Astrocyte of the spinal cord (primary cell): ENCODE data around the gene TNFSF9.
"Not testable (repeated sequence)": the region's sequence is repeated elsewhere in the genome, so short reads cannot be mapped to it uniquely, and the experiment has no call there.

Experiments
- DNase-seq: peaks from one replicate; pipeline ENCODE4 v3.0.0; 2011; ENCODE audit warnings: low read depth, low spot score
- H3K4me3 ChIP-seq: 2 replicates; pipeline ENCODE4 v1.5.1; 2011; ENCODE audit warnings: low read depth, mild to moderate bottlenecking, low read length, moderate library complexity
- in situ Hi-C: cut with HindIII; loops from 2 replicates; pipeline ENCODE4 v1.10.0; 2017; ENCODE audit warnings: low sequenced_read_pairs
- TF ChIP-seq, protein P1 (sequence below): IDR thresholded peaks from 2 replicates; pipeline ENCODE4 v1.5.1; 2012; ENCODE audit warnings: low read depth, mild to moderate bottlenecking, low read length, inconsistent platforms

Gene TNFSF9

DNA sequence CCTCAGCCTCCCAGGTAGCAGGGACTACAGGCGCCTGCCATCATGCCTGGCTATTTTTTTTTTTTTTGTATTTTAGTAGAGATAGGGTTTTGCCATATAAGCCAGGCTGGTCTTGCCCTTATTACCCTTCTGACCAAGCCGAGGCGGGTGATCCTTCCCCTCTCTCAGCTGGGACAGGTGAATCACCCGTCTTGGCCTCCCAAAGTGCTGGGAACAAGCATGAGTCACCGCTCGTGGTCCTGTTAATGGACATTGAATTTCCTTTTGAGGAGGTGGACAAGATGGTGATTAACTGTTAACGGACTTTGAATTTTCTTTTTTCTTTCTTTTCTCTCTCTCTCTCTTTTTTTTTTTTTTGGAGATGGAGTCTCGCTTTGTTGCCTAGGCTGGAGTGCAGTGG lies 49.5 kb downstream of the TNFSF9 start:
- DNase-seq, result peak; percentile 71
- in situ Hi-C loops, result no loop called here
- TF ChIP-seq, protein P1, sequence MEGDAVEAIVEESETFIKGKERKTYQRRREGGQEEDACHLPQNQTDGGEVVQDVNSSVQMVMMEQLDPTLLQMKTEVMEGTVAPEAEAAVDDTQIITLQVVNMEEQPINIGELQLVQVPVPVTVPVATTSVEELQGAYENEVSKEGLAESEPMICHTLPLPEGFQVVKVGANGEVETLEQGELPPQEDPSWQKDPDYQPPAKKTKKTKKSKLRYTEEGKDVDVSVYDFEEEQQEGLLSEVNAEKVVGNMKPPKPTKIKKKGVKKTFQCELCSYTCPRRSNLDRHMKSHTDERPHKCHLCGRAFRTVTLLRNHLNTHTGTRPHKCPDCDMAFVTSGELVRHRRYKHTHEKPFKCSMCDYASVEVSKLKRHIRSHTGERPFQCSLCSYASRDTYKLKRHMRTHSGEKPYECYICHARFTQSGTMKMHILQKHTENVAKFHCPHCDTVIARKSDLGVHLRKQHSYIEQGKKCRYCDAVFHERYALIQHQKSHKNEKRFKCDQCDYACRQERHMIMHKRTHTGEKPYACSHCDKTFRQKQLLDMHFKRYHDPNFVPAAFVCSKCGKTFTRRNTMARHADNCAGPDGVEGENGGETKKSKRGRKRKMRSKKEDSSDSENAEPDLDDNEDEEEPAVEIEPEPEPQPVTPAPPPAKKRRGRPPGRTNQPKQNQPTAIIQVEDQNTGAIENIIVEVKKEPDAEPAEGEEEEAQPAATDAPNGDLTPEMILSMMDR, result no peak
- no peak overlapping the region for H3K4me3 ChIP-seq

DNA sequence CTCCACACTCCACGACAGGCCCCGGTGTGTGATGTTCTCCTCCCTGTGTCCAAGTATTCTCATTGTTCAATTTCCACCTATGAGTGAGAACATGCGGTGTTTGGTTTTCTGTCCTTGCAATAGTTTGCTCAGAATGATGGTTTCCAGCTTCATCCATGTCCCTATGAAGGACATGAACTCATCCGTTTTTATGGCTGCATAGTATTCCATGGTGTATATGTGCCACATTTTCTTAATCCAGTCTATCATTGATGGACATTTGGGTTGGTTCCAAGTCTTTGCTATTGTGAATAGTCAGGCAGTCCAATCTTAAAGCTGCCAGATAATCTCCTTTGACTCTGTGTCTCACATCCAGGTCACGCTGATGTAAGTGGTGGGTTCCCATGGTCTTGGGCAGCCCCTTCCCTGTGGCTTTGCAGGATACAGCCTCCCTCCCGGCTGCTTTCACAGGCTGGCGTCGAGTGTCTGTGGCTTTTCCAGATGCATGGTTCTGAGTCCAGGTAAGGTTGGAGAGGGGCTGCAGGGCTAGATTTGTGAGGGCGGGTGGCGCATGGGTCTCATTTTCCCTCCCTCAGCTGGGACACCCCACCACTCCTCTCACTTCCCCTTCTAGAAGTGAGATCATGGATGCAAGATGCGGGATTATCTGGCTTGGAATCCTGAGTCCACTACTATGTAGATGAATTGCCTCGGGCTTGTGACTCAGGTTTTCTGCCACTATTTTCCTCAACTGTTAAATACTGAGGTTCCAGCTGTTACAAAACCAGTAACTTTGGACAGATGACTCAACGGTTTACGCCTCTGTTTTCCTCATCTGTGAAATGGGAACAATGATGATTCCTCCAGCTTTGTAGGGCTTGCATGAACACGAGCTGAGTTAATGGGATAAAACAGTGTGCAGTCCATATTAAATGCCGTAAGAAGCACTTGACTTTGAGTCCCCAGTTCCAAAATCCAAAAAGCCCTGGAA lies 52.0 kb downstream of the TNFSF9 start:
- DNase-seq, H3K4me3 ChIP-seq, in situ Hi-C loops: not testable (repeated sequence)
